Keratinocyte (primary cell): ENCODE measurements around the gene SDC3. TPM values are rescaled to one million over a fixed set of nuclear protein-coding genes. Genes with fewer than 3 reads are reported as not detected.

ENCODE experiments used
- DNase-seq: peaks from one replicate; pipeline ENCODE4 v3.0.0-alpha.2; 2011; ENCODE audit warnings: low read depth, missing footprints, low spot score
- FAIRE-seq: peaks from 2 replicates; lab custom pipeline; 2011; peaks lifted over from hg19 to GRCh38; lab: Jason Lieb, UNC
- H2AFZ ChIP-seq: 2 replicates; pipeline ENCODE4 v1.6.0; 2012; ENCODE audit warnings: low read length, control low read depth, inconsistent platforms; ENCODE audit not compliant: control insufficient read depth
- H3K27ac ChIP-seq: 2 replicates; pipeline ENCODE4 v1.5.1; 2011; ENCODE audit warnings: low read length; ENCODE audit not compliant: control insufficient read depth, insufficient read depth
- H3K27me3 ChIP-seq: 3 replicates; pipeline ENCODE4 v1.6.0; 2011; ENCODE audit warnings: low read length; ENCODE audit not compliant: control insufficient read depth, insufficient read depth; ENCODE audit errors: extremely low read depth
- H3K36me3 ChIP-seq, 2 experiments: 2 replicates in 1 of 2; 3 replicates in 1 of 2; pipeline ENCODE4 v1.5.1; 2011; ENCODE audit warnings: low read length in 2 of 2, mild to moderate bottlenecking in 1 of 2; ENCODE audit not compliant: control insufficient read depth in 2 of 2, insufficient read depth in 2 of 2; ENCODE audit errors: extremely low read depth in 1 of 2
- H3K4me1 ChIP-seq: 3 replicates; pipeline ENCODE4 v1.5.1; 2011; ENCODE audit warnings: low read length; ENCODE audit not compliant: control insufficient read depth, insufficient read depth; ENCODE audit errors: extremely low read depth
- H3K4me2 ChIP-seq: 3 replicates; pipeline ENCODE4 v1.6.0; 2011; ENCODE audit warnings: low read depth, low read length; ENCODE audit not compliant: control insufficient read depth, insufficient read depth; ENCODE audit errors: extremely low read depth
- H3K4me3 ChIP-seq, 3 experiments: fragments of 200-600 bp in 1 of 3; sonication (generic) in 1 of 3; 2 replicates in 2 of 3; 3 replicates in 1 of 3; pipeline ENCODE4 v1.5.1; 2011 to 2016; ENCODE audit warnings: low read length in 3 of 3, mild to moderate bottlenecking in 3 of 3, control low read depth in 2 of 3, inconsistent platforms in 1 of 3, low read depth in 1 of 3, mixed read lengths in 1 of 3, mixed run types in 1 of 3, moderate library complexity in 1 of 3; ENCODE audit not compliant: control insufficient read depth in 2 of 3, insufficient read depth in 2 of 3; ENCODE audit errors: extremely low read depth in 1 of 3
- H3K79me2 ChIP-seq: 2 replicates; pipeline ENCODE4 v1.6.0; 2012; ENCODE audit warnings: low read length; ENCODE audit not compliant: control insufficient read depth, insufficient read depth
- H3K9ac ChIP-seq: 3 replicates; pipeline ENCODE4 v1.6.0; 2011; ENCODE audit warnings: low read length; ENCODE audit not compliant: control insufficient read depth, insufficient read depth; ENCODE audit errors: extremely low read depth
- H3K9me1 ChIP-seq: 3 replicates; pipeline ENCODE4 v1.6.0; 2011; ENCODE audit warnings: low read length; ENCODE audit not compliant: control insufficient read depth, insufficient read depth; ENCODE audit errors: extremely low read depth
- H3K9me3 ChIP-seq: 2 replicates; pipeline ENCODE4 v1.5.1; 2012; ENCODE audit warnings: low read depth, low read length; ENCODE audit not compliant: control insufficient read depth
- H4K20me1 ChIP-seq: 3 replicates; pipeline ENCODE4 v1.6.0; 2011; ENCODE audit warnings: low read length; ENCODE audit not compliant: control insufficient read depth, insufficient read depth; ENCODE audit errors: extremely low read depth
- CTCF ChIP-seq, 3 experiments: IDR thresholded peaks in 1 of 3; conservative IDR thresholded peaks in 1 of 3; optimal IDR thresholded peaks in 1 of 3; 2 replicates in 2 of 3; 3 replicates in 1 of 3; pipeline versions ENCODE3 to v1.5.1; 2011; ENCODE audit warnings: low read length in 3 of 3, mild to moderate bottlenecking in 3 of 3, moderate library complexity in 2 of 3, control low read depth in 1 of 3, inconsistent platforms in 1 of 3; ENCODE audit not compliant: insufficient read depth in 2 of 3; ENCODE audit errors: extremely low read depth in 1 of 3
- EZH2 ChIP-seq: IDR thresholded peaks from one replicate; pipeline ENCODE4 v1.6.1; 2012; ENCODE audit warnings: inconsistent platforms, mild to moderate bottlenecking, low read length, moderate library complexity
- dilution Hi-C: fragments of 300-500 bp; cut with MboI; formaldehyde crosslinking; loops from one replicate; pipeline ENCODE4 v1.7.0; 2020; ENCODE audit warnings: low sequenced_read_pairs; ENCODE audit not compliant: extremely low pct_ligation_motif_present
- polyA plus RNA-seq, 5 experiments: library from polyadenylated mRNA; depleted of rRNA in 3 of 5; stranded (reverse) in 3 of 5; stranded (forward) in 1 of 5; unstranded in 1 of 5; fragments of >200 nt; gene quantifications; 1 replicate in 1 of 5; 2 replicates in 3 of 5; 3 replicates in 1 of 5; pipeline versions ENCODE4 v1.2.1 to v1.2.3, GENCODE V29; 2011 to 2012; ENCODE audit warnings: missing spikeins in 2 of 5, low read depth in 1 of 5, low replicate concordance in 1 of 5
- small RNA-seq, 3 experiments: library from RNA; depleted of rRNA; stranded (forward); fragments of <200 nt; gene quantifications; one replicate each; pipeline ENCODE3, GENCODE V24; 2012; ENCODE audit warnings: low read depth in 3 of 3, low replicate concordance in 1 of 3; ENCODE audit not compliant: insufficient read length in 3 of 3

SDC3 gene
- polyA plus RNA-seq, 1 donor (not counting 4 experiments of a cell fraction or from before 2014, with no cell fraction given) = 8.8 TPM

GRCh38 chr1:30820299-30820698 lies 88.3 kb downstream of the SDC3 start:
- DNase-seq (no peak), FAIRE-seq (no peak)
- no peaks in the 10 kb centered on the region for H3K36me3 ChIP-seq
- no peak overlapping the region for H3K4me2 ChIP-seq
- H3K79me2 ChIP-seq = no peaks in the 10 kb centered on the region
- H3K9me1 ChIP-seq = no peaks in the 10 kb centered on the region
- H3K27me3 ChIP-seq = peaks cover 59% of the 10 kb centered on the region
- peaks cover 6% of the 10 kb centered on the region for H4K20me1 ChIP-seq
- dilution Hi-C loops = loop anchor here (25.0 kb wide), 1 partner anchor 92 kb away; the partner anchor contains the start of gene SDC3
- H3K9me3 ChIP-seq = no peaks in the 10 kb centered on the region
- H3K4me3 ChIP-seq = no peak overlapping the region
- no peak overlapping the region for H3K9ac ChIP-seq
- TF ChIP-seq CTCF (optimal IDR thresholded peaks at IDR 0.05 in 1 of 3, IDR thresholded peaks at IDR 0.05 in 1 of 3, conservative IDR thresholded peaks at IDR 0.05 in 1 of 3; ENCODE audit: extremely low read depth in 1 of 3, insufficient read depth in 2 of 3, low read length in 3 of 3) (no peak), EZH2 (no peak)
- H3K27ac ChIP-seq = no peak overlapping the region
- H2AFZ ChIP-seq = no peak overlapping the region
- peaks cover 25% of the 10 kb centered on the region for H3K4me1 ChIP-seq

Small RNAs within 50 kb of the gene (small RNA-seq; reads per million reads assigned to genes)
- 0 reads per million in 3 experiments for gene RN7SKP91
- gene RN7SL371P = 0 reads per million in 3 experiments

Other genes starting within 250 kb of the SDC3 start
- 0.05 to 0.13 TPM in 2 of 3 replicates, not detected in the other for gene MATN1, start 185.2 kb downstream of the SDC3 start, polyA plus RNA-seq
- 0.18 to 0.40 TPM (median 0.25 TPM) in 3 replicates for gene LAPTM5, start 151.0 kb downstream of the SDC3 start, polyA plus RNA-seq
- 64.0 to 86.4 TPM (median 68.6 TPM) in 3 replicates for gene PUM1, start 157.0 kb upstream of the SDC3 start, polyA plus RNA-seq